Measurements from ENCODE around the gene CUEDC2. TPM values are rescaled to one million over a fixed set of nuclear protein-coding genes. Genes with fewer than 3 reads are reported as not detected.

CUEDC2 gene
- 16.0 TPM for total RNA-seq

GRCh38 chr10:102432162-102432950 lies at the start of gene CUEDC2:
Gene CUEDC2 (minus strand): TSS chr10:102432574. CDS start chr10:102425188, 7,386 bp downstream.
- Histone ChIP-seq H3K9me3 (ENCODE audit: low read depth, low read length) (no peaks in the 10 kb centered on the region), H3K4me1 (ENCODE audit: insufficient read depth, low read length) (peaks cover 51% of the 10 kb centered on the region), H3K4me3 (ENCODE audit: low read length) (peak within 1 kb of the TSS; percentile 76), H3K27me3 (ENCODE audit: insufficient read depth, low read length) (no peaks in the 10 kb centered on the region)

DNA sequence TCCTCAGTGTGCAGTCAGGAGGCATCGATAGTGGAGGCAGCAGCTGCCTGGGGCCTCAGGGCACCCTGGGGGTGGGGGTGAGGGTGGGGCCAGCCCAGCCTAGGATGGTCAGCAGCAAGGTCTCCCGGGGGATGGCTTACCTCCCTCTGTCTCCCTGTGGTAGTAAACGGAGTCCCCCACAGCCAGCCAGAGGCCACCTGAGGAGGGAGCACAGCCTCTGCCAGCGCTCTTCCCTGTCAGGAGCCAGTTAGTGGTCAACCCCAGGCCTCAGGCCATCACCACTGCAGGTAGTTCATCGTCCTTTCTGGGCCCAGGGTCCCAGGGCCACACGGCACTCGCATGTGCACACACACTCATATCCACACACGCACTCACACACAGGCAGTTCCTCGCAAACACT lies 48.0 kb upstream of the CUEDC2 start:
- Histone ChIP-seq H3K4me1 (ENCODE audit: insufficient read depth, low read length) (peaks cover 9% of the 10 kb centered on the region), H3K9me3 (ENCODE audit: low read depth, low read length) (no peaks in the 10 kb centered on the region), H3K4me3 (ENCODE audit: low read length) (no peak overlapping the region), H3K27me3 (ENCODE audit: insufficient read depth, low read length) (no peaks in the 10 kb centered on the region)

GRCh38 chr10:102479651-102480050 lies 47.3 kb upstream of the CUEDC2 start:
- Histone ChIP-seq H3K9me3 (ENCODE audit: low read depth, low read length) (no peaks in the 10 kb centered on the region), H3K4me3 (ENCODE audit: low read length) (no peak overlapping the region), H3K4me1 (ENCODE audit: insufficient read depth, low read length) (peaks cover 9% of the 10 kb centered on the region), H3K27me3 (ENCODE audit: insufficient read depth, low read length) (no peaks in the 10 kb centered on the region)

DNA sequence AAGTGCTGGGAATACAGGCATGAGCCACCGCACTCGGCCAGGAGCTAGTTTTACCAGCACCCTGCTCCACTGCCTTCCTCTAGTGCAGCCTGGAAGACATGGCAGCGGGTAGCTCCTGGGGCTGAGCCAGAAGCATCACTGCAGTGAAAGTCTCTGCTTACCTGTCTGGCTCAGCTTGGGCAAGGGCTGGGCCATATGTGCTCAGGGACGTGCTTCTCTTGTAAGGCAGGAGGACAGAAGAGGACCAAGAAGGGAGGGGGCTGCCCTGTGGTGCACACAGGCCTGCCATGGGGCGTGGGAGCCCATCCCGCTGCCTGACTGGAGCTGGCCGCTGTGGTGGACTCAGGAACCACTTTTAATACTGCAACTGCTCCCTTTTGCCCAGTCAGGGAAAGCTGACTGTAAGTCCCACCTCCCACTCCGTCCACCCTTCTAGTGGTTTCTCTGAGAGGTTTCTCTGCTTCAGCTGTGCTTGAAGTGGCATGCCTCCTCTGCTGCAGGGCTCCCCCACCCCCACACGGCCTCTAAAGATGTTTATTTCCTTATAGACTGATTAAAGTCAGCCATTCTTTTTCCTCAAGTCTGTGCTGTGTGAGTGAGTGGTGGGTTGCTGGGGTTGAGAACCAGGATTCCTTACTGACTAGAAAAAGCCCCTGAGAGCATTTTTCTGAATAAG lies 44.2 kb upstream of the CUEDC2 start:
- H3K9me3 ChIP-seq (ENCODE audit: low read depth, low read length) = no peaks in the 10 kb centered on the region
- H3K4me3 ChIP-seq (ENCODE audit: low read length) = no peak overlapping the region
- H3K27me3 ChIP-seq (ENCODE audit: insufficient read depth, low read length) = no peaks in the 10 kb centered on the region
- H3K4me1 ChIP-seq (ENCODE audit: insufficient read depth, low read length) = peaks cover 15% of the 10 kb centered on the region

- peaks cover 15% of the 10 kb centered on the region for H3K4me1 ChIP-seq (ENCODE audit: insufficient read depth, low read length)
- H3K9me3 ChIP-seq (ENCODE audit: low read depth, low read length) = no peaks in the 10 kb centered on the region
- no peak overlapping the region for H3K4me3 ChIP-seq (ENCODE audit: low read length)
- no peaks in the 10 kb centered on the region for H3K27me3 ChIP-seq (ENCODE audit: insufficient read depth, low read length)
Measured at GRCh38 chr10:102475451-102476040, 43.2 kb upstream of the CUEDC2 start.

DNA sequence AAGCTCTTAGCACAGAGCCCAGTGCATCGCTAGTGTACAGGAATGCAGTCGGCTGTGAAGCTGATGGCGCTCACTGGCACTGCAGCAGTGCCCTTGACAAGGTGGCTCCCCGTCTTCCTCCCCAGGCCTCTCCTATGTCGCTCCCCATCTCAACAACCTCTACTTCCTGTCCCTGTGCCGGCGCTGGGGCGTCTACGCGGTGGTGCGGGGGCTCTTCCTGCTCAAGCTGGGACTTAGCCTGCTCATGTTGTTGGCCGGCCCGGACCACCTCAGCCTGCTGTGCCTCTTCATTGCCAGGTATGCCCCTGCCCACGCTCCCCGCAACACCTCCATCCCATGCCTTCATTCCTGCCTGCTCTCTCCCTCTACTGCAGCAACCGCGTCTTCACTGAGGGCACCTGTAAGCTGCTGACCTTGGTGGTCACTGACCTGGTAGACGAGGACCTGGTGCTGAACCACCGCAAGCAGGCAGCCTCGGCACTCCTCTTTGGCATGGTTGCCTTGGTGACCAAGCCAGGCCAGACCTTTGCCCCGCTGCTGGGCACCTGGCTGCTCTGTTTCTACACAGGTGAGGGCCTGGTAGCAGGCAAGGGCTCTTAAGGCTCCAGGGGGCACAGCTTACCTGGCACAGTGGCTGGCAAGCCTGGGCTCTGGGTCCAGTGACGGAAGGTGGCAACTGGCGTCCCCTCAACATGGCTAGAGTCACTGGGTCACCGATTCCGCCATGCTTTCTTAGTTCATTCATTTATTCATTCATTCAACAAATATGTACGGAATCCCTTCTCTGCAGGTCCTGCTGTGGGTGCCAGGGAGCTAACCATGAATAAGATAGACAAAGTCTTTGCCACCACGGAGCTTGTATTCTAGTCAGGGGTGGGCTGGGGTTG lies 41.3 kb upstream of the CUEDC2 start:
- H3K27me3 ChIP-seq (ENCODE audit: insufficient read depth, low read length) = no peaks in the 10 kb centered on the region
- H3K4me1 ChIP-seq (ENCODE audit: insufficient read depth, low read length) = peaks cover 25% of the 10 kb centered on the region
- no peak overlapping the region for H3K4me3 ChIP-seq (ENCODE audit: low read length)
- H3K9me3 ChIP-seq (ENCODE audit: low read depth, low read length) = no peaks in the 10 kb centered on the region

GRCh38 chr10:102470579-102471546 lies 38.5 kb upstream of the CUEDC2 start:
- no peaks in the 10 kb centered on the region for H3K27me3 ChIP-seq (ENCODE audit: insufficient read depth, low read length)
- no peaks in the 10 kb centered on the region for H3K9me3 ChIP-seq (ENCODE audit: low read depth, low read length)
- H3K4me1 ChIP-seq (ENCODE audit: insufficient read depth, low read length) = peaks cover 37% of the 10 kb centered on the region
- H3K4me3 ChIP-seq (ENCODE audit: low read length) = no peak overlapping the region

DNA sequence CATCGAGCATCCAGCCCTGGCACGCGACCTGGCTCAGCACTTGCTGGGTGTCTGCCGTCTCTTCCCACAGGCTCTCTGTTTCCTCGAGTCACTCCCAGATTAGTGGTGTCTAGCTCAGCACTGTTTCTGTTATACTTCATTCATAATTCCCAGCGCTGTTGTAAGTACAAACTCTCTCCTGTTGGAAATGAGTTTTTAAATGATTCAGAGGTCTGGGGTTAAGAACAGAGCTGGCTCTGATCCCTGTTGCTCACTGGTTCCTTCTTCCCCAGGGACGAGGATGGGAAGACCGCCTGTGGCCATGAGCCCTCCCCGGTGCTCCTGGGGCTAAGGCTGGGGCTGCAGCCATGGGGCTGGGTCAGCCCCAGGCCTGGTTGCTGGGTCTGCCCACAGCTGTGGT lies 36.3 kb upstream of the CUEDC2 start:
- no peaks in the 10 kb centered on the region for H3K9me3 ChIP-seq (ENCODE audit: low read depth, low read length)
- no peak overlapping the region for H3K4me3 ChIP-seq (ENCODE audit: low read length)
- H3K4me1 ChIP-seq (ENCODE audit: insufficient read depth, low read length) = peaks cover 37% of the 10 kb centered on the region
- no peaks in the 10 kb centered on the region for H3K27me3 ChIP-seq (ENCODE audit: insufficient read depth, low read length)

DNA sequence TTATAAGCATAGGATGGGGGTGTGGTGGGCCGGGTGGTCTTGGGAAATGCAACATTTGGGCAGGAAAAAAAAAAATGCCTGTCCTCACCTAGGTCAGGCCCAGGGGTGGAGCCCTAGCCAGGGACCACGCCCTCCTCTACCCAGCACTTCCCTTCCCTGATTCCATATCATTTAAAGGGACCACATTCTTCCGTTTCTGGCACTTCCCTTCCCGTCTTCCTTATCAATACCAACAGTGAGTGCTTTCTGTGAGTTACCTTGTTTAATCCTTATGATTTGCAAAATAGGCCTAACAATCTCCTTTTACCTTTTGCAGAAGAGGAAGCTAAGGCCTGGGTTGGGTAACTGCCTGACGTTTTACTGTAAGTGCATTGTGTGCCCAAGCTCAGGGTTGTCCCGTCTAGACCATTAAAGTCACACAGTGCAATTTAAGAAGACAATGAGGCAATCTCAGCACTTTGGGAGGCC lies 35.6 kb upstream of the CUEDC2 start:
- Histone ChIP-seq H3K27me3 (ENCODE audit: insufficient read depth, low read length) (no peaks in the 10 kb centered on the region), H3K4me1 (ENCODE audit: insufficient read depth, low read length) (peaks cover 40% of the 10 kb centered on the region), H3K4me3 (ENCODE audit: low read length) (no peak overlapping the region), H3K9me3 (ENCODE audit: low read depth, low read length) (no peaks in the 10 kb centered on the region)

GRCh38 chr10:102467318-102467717 lies 34.9 kb upstream of the CUEDC2 start:
- Histone ChIP-seq H3K4me3 (ENCODE audit: low read length) (no peak overlapping the region), H3K4me1 (ENCODE audit: insufficient read depth, low read length) (peaks cover 44% of the 10 kb centered on the region), H3K27me3 (ENCODE audit: insufficient read depth, low read length) (no peaks in the 10 kb centered on the region), H3K9me3 (ENCODE audit: low read depth, low read length) (no peaks in the 10 kb centered on the region)

- Histone ChIP-seq H3K4me3 (ENCODE audit: low read length) (no peak overlapping the region), H3K27me3 (ENCODE audit: insufficient read depth, low read length) (no peaks in the 10 kb centered on the region), H3K4me1 (ENCODE audit: insufficient read depth, low read length) (peaks cover 60% of the 10 kb centered on the region), H3K9me3 (ENCODE audit: low read depth, low read length) (no peaks in the 10 kb centered on the region)
Measured at GRCh38 chr10:102465466-102465865, 33.1 kb upstream of the CUEDC2 start.

- no peaks in the 10 kb centered on the region for H3K27me3 ChIP-seq (ENCODE audit: insufficient read depth, low read length)
- H3K4me3 ChIP-seq (ENCODE audit: low read length) = no peak overlapping the region
- peaks cover 45% of the 10 kb centered on the region for H3K4me1 ChIP-seq (ENCODE audit: insufficient read depth, low read length)
- no peaks in the 10 kb centered on the region for H3K9me3 ChIP-seq (ENCODE audit: low read depth, low read length)
Measured at GRCh38 chr10:102463983-102464382, 31.6 kb upstream of the CUEDC2 start.

DNA sequence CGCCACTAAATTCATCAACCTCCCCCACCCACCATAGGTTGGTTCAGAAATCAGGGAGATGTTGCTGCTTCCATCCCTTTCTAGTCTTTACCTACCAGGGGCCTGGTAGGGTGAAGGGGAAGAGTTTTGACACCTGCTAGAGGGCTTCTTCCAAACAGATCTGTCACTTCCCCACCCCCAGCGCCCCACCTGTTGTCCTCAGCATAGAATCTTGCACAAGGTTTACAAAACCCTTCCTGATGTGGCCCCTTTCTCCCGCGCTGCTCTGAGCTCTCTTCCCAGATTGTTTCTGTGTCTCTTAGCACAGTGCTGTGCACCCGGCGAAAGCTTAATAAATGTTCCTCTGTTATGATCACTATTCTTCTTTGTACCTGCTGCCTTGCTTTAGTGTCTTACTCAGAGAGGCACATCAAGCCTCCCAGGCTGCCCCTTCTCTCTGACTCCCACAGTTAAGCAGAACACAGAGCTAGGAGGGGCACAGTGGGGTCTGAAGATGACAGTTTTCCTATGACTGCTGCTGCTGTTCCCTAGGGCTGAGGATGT lies 30.2 kb upstream of the CUEDC2 start:
- H3K9me3 ChIP-seq (ENCODE audit: low read depth, low read length) = no peaks in the 10 kb centered on the region
- no peak overlapping the region for H3K4me3 ChIP-seq (ENCODE audit: low read length)
- peaks cover 31% of the 10 kb centered on the region for H3K4me1 ChIP-seq (ENCODE audit: insufficient read depth, low read length)
- H3K27me3 ChIP-seq (ENCODE audit: insufficient read depth, low read length) = no peaks in the 10 kb centered on the region
